Measurements from ENCODE around the gene PRDM2. TPM values are rescaled to one million over a fixed set of nuclear protein-coding genes. Genes with fewer than 3 reads are reported as not detected.

PRDM2 gene
- total and polyA plus RNA-seq, 2 experiments from 2014 or later: 19.1 to 26.0 TPM

DNA sequence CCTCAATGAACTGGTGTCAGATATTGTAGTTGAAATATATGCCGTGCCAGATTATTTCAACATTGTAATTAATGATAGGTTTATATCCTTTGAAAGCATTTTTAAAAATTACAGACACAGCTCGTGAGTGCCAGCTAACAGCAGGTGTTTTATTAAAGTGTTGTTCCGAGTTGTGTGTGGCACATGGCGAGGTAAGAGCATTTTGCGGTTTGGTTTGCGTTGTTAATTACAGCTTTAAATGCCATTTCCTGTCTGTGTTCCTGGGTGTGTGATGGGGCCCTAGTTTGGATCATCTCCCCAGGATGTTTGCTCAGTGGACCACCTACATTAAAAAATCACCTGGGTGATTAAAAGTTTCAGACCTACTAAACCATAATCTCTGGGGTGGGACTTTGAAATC lies 97.4 kb downstream of the PRDM2 start:
- no peak for DNase-seq (ENCODE audit: low read depth in 1 of 2, low spot score in 1 of 2)
- H3K27ac ChIP-seq: no peak overlapping the region
- no peaks in the 10 kb centered on the region for H3K9me3 ChIP-seq (ENCODE audit: low read depth)
- H3K4me1 ChIP-seq (ENCODE audit: low read depth): peaks cover under 1% of the 10 kb centered on the region
- H3K36me3 ChIP-seq: no peaks in the 10 kb centered on the region
- no peaks in the 10 kb centered on the region for H3K27me3 ChIP-seq
- H3K4me3 ChIP-seq: no peak overlapping the region
- TF ChIP-seq, protein P1, sequence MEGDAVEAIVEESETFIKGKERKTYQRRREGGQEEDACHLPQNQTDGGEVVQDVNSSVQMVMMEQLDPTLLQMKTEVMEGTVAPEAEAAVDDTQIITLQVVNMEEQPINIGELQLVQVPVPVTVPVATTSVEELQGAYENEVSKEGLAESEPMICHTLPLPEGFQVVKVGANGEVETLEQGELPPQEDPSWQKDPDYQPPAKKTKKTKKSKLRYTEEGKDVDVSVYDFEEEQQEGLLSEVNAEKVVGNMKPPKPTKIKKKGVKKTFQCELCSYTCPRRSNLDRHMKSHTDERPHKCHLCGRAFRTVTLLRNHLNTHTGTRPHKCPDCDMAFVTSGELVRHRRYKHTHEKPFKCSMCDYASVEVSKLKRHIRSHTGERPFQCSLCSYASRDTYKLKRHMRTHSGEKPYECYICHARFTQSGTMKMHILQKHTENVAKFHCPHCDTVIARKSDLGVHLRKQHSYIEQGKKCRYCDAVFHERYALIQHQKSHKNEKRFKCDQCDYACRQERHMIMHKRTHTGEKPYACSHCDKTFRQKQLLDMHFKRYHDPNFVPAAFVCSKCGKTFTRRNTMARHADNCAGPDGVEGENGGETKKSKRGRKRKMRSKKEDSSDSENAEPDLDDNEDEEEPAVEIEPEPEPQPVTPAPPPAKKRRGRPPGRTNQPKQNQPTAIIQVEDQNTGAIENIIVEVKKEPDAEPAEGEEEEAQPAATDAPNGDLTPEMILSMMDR (IDR thresholded peaks at IDR 0.05; ENCODE audit: low read depth, low read length): no peak

DNA sequence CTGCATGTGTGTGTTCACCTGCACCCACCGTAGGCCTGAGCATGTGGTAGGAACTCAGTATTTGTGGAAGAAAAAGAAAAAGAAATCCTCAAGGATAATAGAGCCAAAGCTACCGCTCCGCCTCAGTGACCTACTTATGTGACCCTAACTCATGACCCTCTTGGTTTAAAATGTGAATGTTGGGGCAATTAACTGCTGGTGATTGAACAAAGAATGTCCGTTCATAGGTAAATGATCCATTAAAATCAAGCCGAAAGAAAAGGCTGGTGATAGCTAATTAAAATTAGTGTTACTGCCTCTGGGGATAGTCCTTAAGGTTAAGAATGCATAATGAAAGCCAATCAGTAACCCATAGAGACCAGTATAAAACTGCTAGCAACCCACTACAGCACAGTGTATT lies 98.1 kb downstream of the PRDM2 start:
- Histone ChIP-seq H3K4me1 (ENCODE audit: low read depth) (no peaks in the 10 kb centered on the region), H3K9me3 (ENCODE audit: low read depth) (no peaks in the 10 kb centered on the region), H3K36me3 (no peaks in the 10 kb centered on the region), H3K27ac (no peak overlapping the region), H3K27me3 (no peaks in the 10 kb centered on the region), H3K4me3 (no peak overlapping the region)
- no peak for DNase-seq (ENCODE audit: low read depth in 1 of 2, low spot score in 1 of 2)
- TF ChIP-seq, protein P1 (IDR thresholded peaks at IDR 0.05; ENCODE audit: low read depth, low read length): no peak

DNA sequence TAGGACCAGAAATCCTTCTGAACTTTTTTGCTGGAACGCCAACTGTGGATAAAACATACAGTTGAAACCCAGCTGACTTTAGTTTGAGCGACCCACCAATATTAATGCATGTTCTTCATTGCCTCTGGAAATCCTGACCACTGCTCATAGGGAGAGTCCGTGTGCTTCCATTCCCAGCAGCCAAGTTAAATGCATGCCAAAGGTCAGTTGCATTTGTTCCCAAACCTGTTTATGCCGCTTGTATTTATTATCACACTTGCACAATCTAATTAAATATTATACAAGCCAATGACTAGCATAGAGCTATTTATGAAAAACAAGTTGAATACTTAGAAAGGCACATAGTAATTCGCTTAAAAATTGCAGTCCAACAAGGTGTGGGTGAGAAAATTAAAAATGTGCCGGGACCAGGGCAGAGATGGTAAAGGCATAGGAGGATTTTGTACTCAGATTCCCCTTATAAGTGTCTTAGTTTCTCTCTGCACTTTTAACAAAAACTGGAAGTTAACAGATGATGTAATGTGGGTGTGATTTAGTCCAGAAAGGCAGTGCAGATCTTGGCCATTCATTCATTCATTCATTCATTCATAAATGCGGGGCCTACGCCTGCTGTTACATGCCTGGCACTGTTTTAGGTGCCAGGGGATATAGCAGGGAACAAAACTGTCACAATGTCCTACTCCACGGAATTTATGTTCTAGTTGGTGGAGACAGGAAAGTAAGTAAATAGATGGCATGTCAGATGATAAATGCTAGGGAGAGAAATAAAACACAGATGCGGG lies 99.7 kb downstream of the PRDM2 start:
- TF ChIP-seq, protein P1 (IDR thresholded peaks at IDR 0.05; ENCODE audit: low read depth, low read length): no peak
- H3K9me3 ChIP-seq (ENCODE audit: low read depth): no peaks in the 10 kb centered on the region
- no peaks in the 10 kb centered on the region for H3K36me3 ChIP-seq
- no peak for DNase-seq (ENCODE audit: low read depth in 1 of 2, low spot score in 1 of 2)
- H3K4me1 ChIP-seq (ENCODE audit: low read depth): no peaks in the 10 kb centered on the region
- no peak overlapping the region for H3K27ac ChIP-seq
- H3K4me3 ChIP-seq: no peak overlapping the region
- no peaks in the 10 kb centered on the region for H3K27me3 ChIP-seq

DNA sequence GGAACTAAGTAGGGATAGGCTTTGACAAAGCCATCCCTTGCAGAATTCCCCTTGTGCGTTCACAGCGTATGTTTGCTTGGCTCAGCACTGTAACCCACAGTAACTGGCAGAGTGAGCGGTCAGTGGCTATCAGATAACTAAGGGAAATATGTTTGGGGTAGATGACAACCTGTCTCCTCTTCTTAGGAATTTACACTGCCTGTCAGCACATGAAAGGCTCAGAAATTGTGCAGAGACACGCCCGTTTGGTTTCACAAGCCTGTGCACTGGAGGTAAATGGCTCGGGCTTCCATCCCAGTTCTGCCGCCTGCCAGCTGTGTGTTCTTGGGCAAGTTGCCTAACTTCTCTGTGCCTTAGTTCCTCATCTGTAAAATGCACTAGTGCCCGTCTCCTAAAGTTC lies 101.2 kb downstream of the PRDM2 start:
- Histone ChIP-seq H3K36me3 (no peaks in the 10 kb centered on the region), H3K27me3 (no peaks in the 10 kb centered on the region), H3K4me1 (ENCODE audit: low read depth) (no peaks in the 10 kb centered on the region), H3K4me3 (no peak overlapping the region), H3K9me3 (ENCODE audit: low read depth) (no peaks in the 10 kb centered on the region), H3K27ac (no peak overlapping the region)
- TF ChIP-seq, protein P1 (IDR thresholded peaks at IDR 0.05; ENCODE audit: low read depth, low read length): no peak
- peak in 1 of 2 donors; percentile 19 for DNase-seq (ENCODE audit: low read depth in 1 of 2, low spot score in 1 of 2)

DNA sequence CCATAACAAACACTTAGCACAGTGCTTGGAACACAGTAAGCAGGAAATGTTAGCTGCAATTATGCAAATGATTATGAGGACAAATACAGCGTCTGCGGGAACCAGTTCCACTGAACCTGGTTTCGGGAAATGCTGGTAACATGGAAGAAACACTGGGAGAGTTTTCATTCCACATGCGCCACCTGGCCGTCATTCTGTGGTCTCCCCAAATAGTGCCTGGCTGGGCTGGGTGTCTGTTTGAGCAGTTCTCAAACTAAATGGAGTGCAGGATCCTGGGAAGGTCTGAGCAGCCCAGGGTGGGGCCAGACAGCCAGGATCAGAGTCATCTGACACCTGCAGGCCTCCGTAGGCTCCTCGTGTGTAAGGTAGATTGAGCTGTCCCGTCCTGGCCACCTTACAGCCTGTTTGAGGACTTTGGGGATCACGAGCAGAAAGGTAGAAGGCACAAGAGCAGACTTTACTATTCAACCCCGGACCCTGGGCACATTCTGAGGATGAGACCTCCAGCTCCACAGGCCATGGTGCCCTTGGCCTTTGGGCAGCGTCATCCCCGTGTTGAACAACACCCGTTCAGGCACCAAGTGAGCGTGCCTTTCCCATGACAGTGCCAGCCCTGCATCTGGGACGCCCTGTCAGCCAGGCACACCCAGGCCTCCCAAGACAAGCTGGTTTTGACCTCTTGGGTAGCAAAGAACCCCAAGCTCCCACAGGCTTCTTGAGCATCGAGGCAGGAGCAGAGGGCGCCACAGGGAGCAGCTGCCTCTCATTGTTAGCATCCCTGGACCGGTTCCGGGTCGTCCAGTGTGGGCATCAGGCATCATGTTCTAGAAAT lies 101.9 kb downstream of the PRDM2 start:
- TF ChIP-seq, protein P1 (IDR thresholded peaks at IDR 0.05; ENCODE audit: low read depth, low read length): no peak
- DNase-seq (ENCODE audit: low read depth in 1 of 2, low spot score in 1 of 2): no peak
- no peak overlapping the region for H3K27ac ChIP-seq
- no peaks in the 10 kb centered on the region for H3K27me3 ChIP-seq
- no peak overlapping the region for H3K4me3 ChIP-seq
- no peaks in the 10 kb centered on the region for H3K4me1 ChIP-seq (ENCODE audit: low read depth)
- H3K36me3 ChIP-seq: no peaks in the 10 kb centered on the region
- no peaks in the 10 kb centered on the region for H3K9me3 ChIP-seq (ENCODE audit: low read depth)
